GM18502 (cell line): ENCODE data around the gene NFATC2.
"Not testable (repeated sequence)": the region's sequence is repeated elsewhere in the genome, so short reads cannot be mapped to it uniquely, and the experiment has no call there.

Experiments
- ATAC-seq: cut with Tn5 transposase; IDR thresholded peaks from one replicate; pipeline ENCODE4 v1.9.1; 2021; ENCODE audit warnings: mild to moderate bottlenecking; ENCODE audit not compliant: unreplicated experiment, poor library complexity

Gene NFATC2

DNA sequence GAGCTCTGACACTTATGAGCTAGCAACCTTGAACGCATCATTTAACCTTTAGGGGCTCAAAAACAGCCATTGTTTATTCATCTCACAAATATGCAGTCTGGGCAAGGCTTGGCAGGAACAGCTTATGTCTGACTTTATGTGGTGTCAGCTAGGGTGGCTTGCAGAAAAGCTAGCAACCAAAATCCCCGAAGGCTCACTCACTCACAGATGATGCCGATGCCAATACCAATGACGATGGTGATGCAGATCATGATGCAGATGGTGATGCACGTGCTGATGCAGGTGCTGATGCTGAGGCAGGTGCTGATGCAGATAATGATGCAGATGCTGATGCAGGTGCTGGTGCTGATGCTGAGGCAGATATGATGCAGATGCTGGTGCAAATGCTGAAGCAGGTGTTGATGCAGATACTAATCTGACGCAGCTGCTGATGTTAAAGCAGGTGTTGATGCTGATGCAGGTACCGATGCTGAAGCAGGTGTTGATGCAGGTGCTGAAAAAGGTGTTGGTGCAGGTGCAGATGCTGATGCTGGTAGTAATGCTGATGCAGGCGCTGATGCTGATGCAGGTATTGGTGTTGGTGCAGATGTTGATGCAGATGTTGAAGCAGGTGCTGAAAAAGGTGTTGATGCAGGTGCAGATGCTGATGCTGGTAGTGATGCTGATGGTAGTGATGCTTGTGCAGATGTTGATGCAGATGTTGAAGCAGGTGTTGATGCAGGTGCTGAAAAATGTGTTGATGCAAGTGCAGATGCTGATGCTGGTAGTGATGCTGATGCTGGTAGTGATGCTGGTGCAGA, 195.6 kb downstream of the NFATC2 start:
- no peak for ATAC-seq

DNA sequence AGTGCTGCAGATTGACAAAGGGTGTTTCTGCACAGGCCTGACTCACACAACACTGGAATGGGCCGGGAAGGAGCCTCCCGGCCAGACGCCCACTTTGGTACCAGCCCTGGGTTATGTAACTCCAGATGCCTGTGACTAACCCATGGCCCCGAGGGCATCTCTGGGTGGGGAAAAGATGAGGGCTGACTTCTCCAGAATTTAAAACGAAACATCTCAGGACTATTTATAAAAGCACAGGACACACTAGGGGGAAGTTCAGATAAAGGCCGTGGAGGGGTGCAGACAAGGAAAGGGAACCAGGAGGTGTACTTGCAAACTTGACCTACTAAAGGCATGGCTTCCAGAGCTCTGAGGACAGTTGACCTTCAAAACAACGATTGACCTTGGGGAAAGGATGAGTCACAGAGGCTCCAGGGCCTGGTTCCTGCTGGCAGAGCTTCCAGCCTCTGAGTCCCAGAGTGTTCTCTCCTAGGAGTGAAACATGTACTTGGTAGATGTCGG, 196.9 kb downstream of the NFATC2 start:
- no peak for ATAC-seq

- ATAC-seq, result not testable (repeated sequence)
These were observed 198.7 kb downstream of the NFATC2 start for GRCh38 chr20:51343802-51344201.

- no peak for ATAC-seq
These were observed 199.8 kb downstream of the NFATC2 start for GRCh38 chr20:51342510-51343236.

DNA sequence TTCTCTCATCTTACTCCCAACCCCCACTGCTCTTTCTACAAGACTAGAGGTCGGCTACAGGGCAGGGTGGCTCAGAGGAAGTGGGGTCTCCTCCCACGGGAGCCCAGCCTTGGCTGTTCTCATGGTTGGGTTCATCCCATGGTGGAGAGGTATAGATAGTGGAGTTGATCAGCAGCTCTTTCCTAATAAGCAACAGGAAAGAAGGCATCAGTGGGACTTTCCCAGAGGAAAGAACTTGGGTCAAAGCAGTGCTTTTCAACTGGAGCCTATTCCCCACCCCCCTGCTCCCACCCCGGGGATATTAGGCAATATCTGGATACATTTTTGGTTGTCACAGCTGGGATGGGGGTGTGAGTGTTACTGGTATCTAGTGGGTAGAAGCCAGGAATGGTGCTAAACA, 200.9 kb downstream of the NFATC2 start:
- ATAC-seq, result no peak

DNA sequence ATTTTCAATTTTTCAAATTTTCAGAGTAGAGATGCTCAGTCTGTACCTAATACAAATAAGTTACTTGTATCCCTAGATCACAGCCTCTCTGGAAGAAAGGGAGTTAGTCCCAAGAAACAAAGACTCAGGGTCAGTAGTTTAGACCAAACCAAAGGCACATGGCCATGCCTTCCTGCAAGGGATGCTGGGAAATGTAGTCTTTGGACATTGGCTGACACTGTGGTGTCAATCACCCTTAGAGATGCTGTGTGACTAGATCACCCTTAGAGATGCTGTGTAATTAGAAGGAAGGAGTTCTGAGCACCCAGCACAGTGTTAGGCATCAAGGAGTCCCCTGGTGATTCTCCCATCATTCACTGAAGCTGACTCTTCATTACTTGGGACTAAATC, 202.1 kb downstream of the NFATC2 start:
- no peak for ATAC-seq

DNA sequence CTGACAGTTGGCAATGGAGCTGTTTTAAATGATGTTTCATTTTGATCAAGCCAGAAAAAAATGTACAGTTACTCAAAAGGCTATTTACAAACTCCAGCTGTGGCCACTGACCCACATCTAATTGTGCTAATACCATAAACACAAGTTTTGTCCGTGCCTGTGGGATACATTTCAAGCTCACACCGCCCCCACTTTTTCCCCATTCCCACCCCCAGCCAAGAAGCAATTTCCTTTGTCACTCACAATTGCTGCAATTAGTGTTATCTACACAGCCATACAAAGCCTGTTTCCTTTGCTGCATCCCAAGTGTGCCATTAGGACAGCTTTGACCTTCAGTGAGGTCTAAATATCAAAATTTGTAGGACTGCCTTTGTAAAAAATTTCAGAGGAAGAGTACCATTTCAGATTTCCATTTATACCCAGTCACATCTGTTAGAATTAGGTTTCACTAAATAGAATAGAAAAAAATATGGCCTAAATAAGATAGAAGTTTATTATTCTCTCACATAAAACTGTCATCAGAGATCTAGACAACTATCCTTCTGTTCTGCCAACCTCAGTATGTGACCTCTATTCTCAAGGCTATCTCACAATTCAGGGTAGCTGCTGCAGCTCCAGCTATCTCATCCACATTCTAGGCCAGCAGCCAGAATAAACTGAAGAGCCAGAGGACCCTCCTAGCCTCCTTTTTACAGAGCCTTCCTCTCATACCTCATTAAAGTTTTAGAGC, 202.6 kb downstream of the NFATC2 start:
- no peak for ATAC-seq

- no peak for ATAC-seq
These were observed 203.7 kb downstream of the NFATC2 start for GRCh38 chr20:51338692-51339440.

GRCh38 chr20:51337126-51337805, 205.3 kb downstream of the NFATC2 start:
- no peak for ATAC-seq
